Activated CD8-positive, alpha-beta T cell treated with anti-CD3 and anti-CD28 coated beads for 36 hours (primary cell): Measurements from ENCODE around the gene VTCN1. TPM values are rescaled to one million over a fixed set of nuclear protein-coding genes. Genes with fewer than 3 reads are reported as not detected.
"Not testable (repeated sequence)": the region's sequence is repeated elsewhere in the genome, so short reads cannot be mapped to it uniquely, and the experiment has no call there.

ENCODE experiments used
- ATAC-seq: fragments of 200-7000 bp; cut with Tn5 transposase; one replicate; pipeline ENCODE4 v1.10.0; 2021; ENCODE audit warnings: mild to moderate bottlenecking, moderate library complexity
- CTCF ChIA-PET: fragments of 350-600 bp; sonication (Branson Sonifier 250); formaldehyde crosslinking; loops from one replicate; lab custom pipeline; 2021; ENCODE audit warnings: antibody characterized with exemption; lab: Charles Lee
- POLR2A ChIA-PET: fragments of 350-600 bp; sonication (Branson Sonifier 250); formaldehyde crosslinking; loops from one replicate; lab custom pipeline; 2021; ENCODE audit warnings: antibody characterized with exemption; lab: Charles Lee
- DNase-seq: peaks from one replicate; pipeline ENCODE4 v3.0.0-alpha.2; 2020
- H3K27ac Mint-ChIP-seq: one replicate; pipeline ENCODE4 v1.8.0; 2021; ENCODE audit warnings: mild to moderate bottlenecking, mixed read lengths
- H3K27me3 Mint-ChIP-seq: one replicate; pipeline ENCODE4 v1.8.0; 2021; ENCODE audit warnings: mixed read lengths
- H3K36me3 Mint-ChIP-seq: one replicate; pipeline ENCODE4 v1.8.0; 2021; ENCODE audit warnings: low read depth, mixed read lengths
- H3K4me1 Mint-ChIP-seq: one replicate; pipeline ENCODE4 v1.8.0; 2021; ENCODE audit warnings: low read depth, mixed read lengths
- H3K4me3 Mint-ChIP-seq: one replicate; pipeline ENCODE4 v1.8.0; 2021; ENCODE audit warnings: mild to moderate bottlenecking, moderate library complexity, mixed read lengths
- H3K9me3 Mint-ChIP-seq: one replicate; pipeline ENCODE4 v1.8.0; 2021; ENCODE audit warnings: mixed read lengths
- CTCF ChIP-seq: fragments of 200-600 bp; IDR thresholded peaks from one replicate; pipeline ENCODE4 v1.8.0; 2022; ENCODE audit warnings: antibody characterized with exemption, mild to moderate bottlenecking
- intact Hi-C: fragments of 100-400 bp; cut with micrococcal nuclease; formaldehyde crosslinking; loops from one replicate; pipeline ENCODE4 v1.10.0; 2022
- total RNA-seq, 2 experiments: library from RNA; stranded (reverse); gene quantifications; one replicate each; pipeline ENCODE4 v1.2.3, GENCODE V29; 2021

VTCN1 gene
- total RNA-seq: not detected

- ChIA-PET POLR2A (no interaction called here), CTCF (no interaction called here)
- H3K4me3 Mint-ChIP-seq: no peak within 1 kb of the TSS
- H3K36me3 Mint-ChIP-seq: no peaks in the 10 kb centered on the region
- TF ChIP-seq CTCF: no peak
- no peaks in the 10 kb centered on the region for H3K9me3 Mint-ChIP-seq
- ATAC-seq: no peak
- no peaks in the 10 kb centered on the region for H3K4me1 Mint-ChIP-seq
- no peak for DNase-seq
- no peak within 1 kb of the TSS for H3K27ac Mint-ChIP-seq
- H3K27me3 Mint-ChIP-seq: peaks cover 11% of the 10 kb centered on the region
- intact Hi-C loops: no loop called here
Observed at GRCh38 chr1:117210831-117211261, at the start of gene VTCN1. Gene VTCN1 (minus strand): TSS chr1:117210927. CDS start chr1:117210855, 72 bp downstream.

- no peak for TF ChIP-seq CTCF
- no peak overlapping the region for H3K27ac Mint-ChIP-seq
- DNase-seq (no peak), ATAC-seq (no peak)
- ChIA-PET CTCF (no interaction called here), POLR2A (no interaction called here)
- intact Hi-C loops: no loop called here
- H3K36me3 Mint-ChIP-seq: no peaks in the 10 kb centered on the region
- H3K9me3 Mint-ChIP-seq: peaks cover 7% of the 10 kb centered on the region
- H3K4me3 Mint-ChIP-seq: no peak overlapping the region
- H3K4me1 Mint-ChIP-seq: no peaks in the 10 kb centered on the region
- H3K27me3 Mint-ChIP-seq: no peaks in the 10 kb centered on the region
Observed at GRCh38 chr1:117258791-117259190, 48.1 kb upstream of the VTCN1 start.

- POLR2A ChIA-PET, intact Hi-C loops: not testable (repeated sequence)
Observed at GRCh38 chr1:117258075-117258474, 47.3 kb upstream of the VTCN1 start.

GRCh38 chr1:117257291-117257690 lies 46.6 kb upstream of the VTCN1 start:
- no peak for DNase-seq
- CTCF ChIA-PET: no interaction called here
- no peak for ATAC-seq
- TF ChIP-seq CTCF: no peak
- Mint-ChIP-seq H3K4me1 (no peaks in the 10 kb centered on the region), H3K4me3 (no peak overlapping the region), H3K36me3 (no peaks in the 10 kb centered on the region), H3K27me3 (peaks cover 2% of the 10 kb centered on the region), H3K9me3 (peaks cover 7% of the 10 kb centered on the region), H3K27ac (no peak overlapping the region)
- POLR2A ChIA-PET: no interaction called here
- intact Hi-C loops: no loop called here

More at GRCh38 chr1:117258075-117258474, 47.3 kb upstream of the VTCN1 start:
- H3K27ac Mint-ChIP-seq, H3K4me3 Mint-ChIP-seq, H3K27me3 Mint-ChIP-seq, H3K4me1 Mint-ChIP-seq, DNase-seq, ATAC-seq, H3K9me3 Mint-ChIP-seq, H3K36me3 Mint-ChIP-seq, CTCF ChIA-PET: not testable (repeated sequence)

GRCh38 chr1:117250061-117250606 lies 39.4 kb upstream of the VTCN1 start:
- H3K27me3 Mint-ChIP-seq: peaks cover 8% of the 10 kb centered on the region
- intact Hi-C loops: no loop called here
- no peak for ATAC-seq
- ChIA-PET POLR2A (no interaction called here), CTCF (no interaction called here)
- no peaks in the 10 kb centered on the region for H3K4me1 Mint-ChIP-seq
- no peak overlapping the region for H3K4me3 Mint-ChIP-seq
- no peak for DNase-seq
- no peaks in the 10 kb centered on the region for H3K9me3 Mint-ChIP-seq
- H3K27ac Mint-ChIP-seq: no peak overlapping the region
- H3K36me3 Mint-ChIP-seq: no peaks in the 10 kb centered on the region
- TF ChIP-seq CTCF: no peak
